Stimulated activated CD8-positive, alpha-beta memory T cell treated with anti-CD3 and anti-CD28 coated beads, Interleukin-15, amount 100 ng/mL, for 1 hour (primary cell): ENCODE results near the gene RNF128.
"Not testable (repeated sequence)": the region's sequence is repeated elsewhere in the genome, so short reads cannot be mapped to it uniquely, and the experiment has no call there.

Experiments
- DNase-seq: peaks from one replicate; pipeline ENCODE4 v3.0.0-alpha.2; 2020; ENCODE audit warnings: low read depth

RNF128 gene

GRCh38 chrX:106748377-106748776 lies 21.9 kb downstream of the RNF128 start:
- no peak for DNase-seq

GRCh38 chrX:106751407-106751806 lies 24.9 kb downstream of the RNF128 start:
- no peak for DNase-seq

GRCh38 chrX:106752101-106752678 lies 25.7 kb downstream of the RNF128 start:
- DNase-seq, result no peak

- not testable (repeated sequence) for DNase-seq
Measured at GRCh38 chrX:106769288-106769687, 42.8 kb downstream of the RNF128 start.

- no peak for DNase-seq
Measured at GRCh38 chrX:106774981-106775380, 48.5 kb downstream of the RNF128 start.

- no peak for DNase-seq
Measured at GRCh38 chrX:106780264-106780663, 53.8 kb downstream of the RNF128 start.

GRCh38 chrX:106780664-106781377 lies 54.3 kb downstream of the RNF128 start:
- DNase-seq, result no peak

GRCh38 chrX:106783716-106784115 lies 57.2 kb downstream of the RNF128 start:
- no peak for DNase-seq

GRCh38 chrX:106791495-106791894 lies 65.0 kb downstream of the RNF128 start:
- DNase-seq, result no peak

GRCh38 chrX:106802063-106802387 lies 75.5 kb downstream of the RNF128 start:
- no peak for DNase-seq

- DNase-seq, result no peak
Measured at GRCh38 chrX:106802388-106803275, 76.1 kb downstream of the RNF128 start, which contains the start of gene TBC1D8B. TSS of gene TBC1D8B (plus strand) at chrX:106802673. CDS start at chrX:106802854, 181 bp downstream.

GRCh38 chrX:106811131-106811910 lies 84.8 kb downstream of the RNF128 start:
- DNase-seq, result no peak

GRCh38 chrX:106812930-106813329 lies 86.4 kb downstream of the RNF128 start:
- DNase-seq, result not testable (repeated sequence)

GRCh38 chrX:106814093-106814492 lies 87.6 kb downstream of the RNF128 start:
- not testable (repeated sequence) for DNase-seq
